BE2C (cell line): Measurements from ENCODE around the gene YKT6.
A peak's percentile ranks its signal among the peaks of the same experiment; 100 is the strongest.

ENCODE experiments used
- DNase-seq: peaks from one replicate; pipeline ENCODE4 v3.0.0-alpha.2; 2020
- H3K27me3 ChIP-seq: fragments of 250-450 bp; sonication (Bioruptor Pico); 2 replicates; pipeline ENCODE4 v1.5.1; 2020; ENCODE audit warnings: mild to moderate bottlenecking
- H3K36me3 ChIP-seq: fragments of 250-450 bp; sonication (Bioruptor Pico); 2 replicates; pipeline ENCODE4 v1.5.1; 2020; ENCODE audit warnings: mild to moderate bottlenecking
- H3K4me1 ChIP-seq: fragments of 250-450 bp; sonication (Bioruptor Pico); 2 replicates; pipeline ENCODE4 v1.5.1; 2020
- H3K4me3 ChIP-seq: 2 replicates; pipeline ENCODE4 v1.5.1; 2011; ENCODE audit warnings: low read depth, low read length
- H3K9me3 ChIP-seq: fragments of 250-450 bp; sonication (Bioruptor Pico); 2 replicates; pipeline ENCODE4 v1.5.1; 2020
- TF ChIP-seq, protein P1 (sequence below): IDR thresholded peaks from 2 replicates; pipeline ENCODE4 v1.5.1; 2012; ENCODE audit warnings: mild to moderate bottlenecking, low read depth, low read length

Gene YKT6

DNA sequence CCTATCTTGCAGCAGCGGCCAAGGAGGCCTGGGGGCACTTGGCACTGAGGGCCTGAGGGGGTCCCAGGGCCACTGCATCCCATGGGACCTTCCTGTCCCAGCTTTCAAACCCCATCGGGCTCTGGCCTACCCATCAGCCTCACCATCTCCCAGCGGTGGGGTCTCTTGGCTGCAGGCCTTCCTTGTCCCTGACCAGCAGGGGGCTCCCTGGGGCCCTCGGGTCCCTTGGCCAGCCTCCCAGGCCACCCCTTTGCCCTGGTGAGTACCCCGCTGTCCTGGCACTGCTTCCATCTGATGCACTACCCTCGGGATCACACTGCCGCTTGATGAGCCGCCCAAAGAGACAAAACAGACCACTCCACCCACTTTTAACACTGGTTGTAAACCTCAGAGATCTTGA lies 43.5 kb downstream of the YKT6 start:
- Histone ChIP-seq H3K27me3 (no peaks in the 10 kb centered on the region), H3K36me3 (no peaks in the 10 kb centered on the region), H3K9me3 (no peaks in the 10 kb centered on the region), H3K4me1 (no peaks in the 10 kb centered on the region), H3K4me3 (no peak overlapping the region)
- DNase-seq, result peak; percentile 66
- TF ChIP-seq, protein P1, sequence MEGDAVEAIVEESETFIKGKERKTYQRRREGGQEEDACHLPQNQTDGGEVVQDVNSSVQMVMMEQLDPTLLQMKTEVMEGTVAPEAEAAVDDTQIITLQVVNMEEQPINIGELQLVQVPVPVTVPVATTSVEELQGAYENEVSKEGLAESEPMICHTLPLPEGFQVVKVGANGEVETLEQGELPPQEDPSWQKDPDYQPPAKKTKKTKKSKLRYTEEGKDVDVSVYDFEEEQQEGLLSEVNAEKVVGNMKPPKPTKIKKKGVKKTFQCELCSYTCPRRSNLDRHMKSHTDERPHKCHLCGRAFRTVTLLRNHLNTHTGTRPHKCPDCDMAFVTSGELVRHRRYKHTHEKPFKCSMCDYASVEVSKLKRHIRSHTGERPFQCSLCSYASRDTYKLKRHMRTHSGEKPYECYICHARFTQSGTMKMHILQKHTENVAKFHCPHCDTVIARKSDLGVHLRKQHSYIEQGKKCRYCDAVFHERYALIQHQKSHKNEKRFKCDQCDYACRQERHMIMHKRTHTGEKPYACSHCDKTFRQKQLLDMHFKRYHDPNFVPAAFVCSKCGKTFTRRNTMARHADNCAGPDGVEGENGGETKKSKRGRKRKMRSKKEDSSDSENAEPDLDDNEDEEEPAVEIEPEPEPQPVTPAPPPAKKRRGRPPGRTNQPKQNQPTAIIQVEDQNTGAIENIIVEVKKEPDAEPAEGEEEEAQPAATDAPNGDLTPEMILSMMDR, result peak; percentile 68

DNA sequence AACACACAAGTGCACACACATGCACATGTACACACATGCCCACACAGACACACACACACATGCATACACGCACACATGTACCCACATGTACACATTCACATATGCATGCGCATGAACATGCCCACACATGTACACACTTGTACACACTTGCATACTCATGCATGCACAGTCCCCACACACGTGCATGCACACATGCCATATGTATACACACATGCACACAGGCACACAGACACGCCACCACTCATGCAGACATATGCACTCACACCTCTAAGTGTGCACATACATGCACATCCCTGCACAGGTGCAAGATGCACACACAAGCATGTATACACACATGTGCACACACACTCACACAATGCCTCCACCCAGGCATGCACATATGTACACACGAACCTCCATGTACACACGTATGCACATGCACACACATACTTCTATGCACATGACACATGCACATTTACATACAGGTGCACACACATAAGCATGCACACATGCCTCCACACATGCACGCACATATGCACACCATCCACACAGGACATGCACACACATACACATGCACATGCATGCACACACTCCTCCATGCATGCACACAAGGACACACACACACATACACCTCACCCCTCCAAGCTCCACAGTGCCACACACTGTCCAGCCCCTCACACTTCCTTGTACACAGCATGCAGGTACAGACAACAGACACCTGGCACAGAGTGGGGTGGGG lies 45.8 kb downstream of the YKT6 start:
- Histone ChIP-seq H3K4me1 (no peaks in the 10 kb centered on the region), H3K36me3 (no peaks in the 10 kb centered on the region), H3K27me3 (no peaks in the 10 kb centered on the region), H3K4me3 (no peak overlapping the region), H3K9me3 (no peaks in the 10 kb centered on the region)
- TF ChIP-seq, protein P1, result no peak
- DNase-seq, result no peak

DNA sequence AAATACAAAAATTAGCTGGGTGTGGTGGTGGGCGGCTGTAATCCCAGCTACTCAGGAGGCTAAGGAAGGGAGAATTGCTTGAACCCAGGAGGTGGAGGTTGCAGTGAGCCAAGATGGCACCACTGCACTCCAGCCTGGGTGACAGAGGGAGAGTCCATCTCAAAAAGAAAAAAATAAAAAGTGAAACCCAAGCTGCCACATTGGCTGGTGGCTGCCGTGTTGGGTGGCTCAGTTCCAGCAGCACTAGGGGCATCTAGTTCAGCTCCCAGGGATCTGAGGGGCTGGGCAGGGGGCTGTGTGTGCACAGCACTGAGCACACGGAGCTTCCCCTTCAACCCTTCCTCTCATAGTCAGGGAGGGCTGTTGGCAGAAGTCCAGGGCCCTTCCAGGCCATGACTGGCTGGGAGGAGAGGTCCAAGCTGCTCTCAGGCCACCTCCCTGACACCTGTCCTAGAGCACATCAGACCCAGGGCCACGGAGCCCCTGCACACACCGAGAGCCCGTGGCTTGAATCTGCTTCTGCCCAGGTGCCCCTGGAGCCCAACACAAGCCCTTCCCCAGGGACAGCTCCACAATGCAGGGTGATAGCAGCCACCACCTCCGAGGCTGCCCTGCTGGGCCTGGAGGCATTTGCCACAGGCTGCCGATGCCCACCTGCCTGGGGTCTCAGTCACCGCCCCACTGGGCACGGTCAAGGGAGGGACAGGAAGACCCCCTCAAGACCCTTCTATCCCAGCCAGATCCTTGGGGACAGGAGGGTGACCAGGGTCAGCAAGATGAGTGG lies 47.3 kb downstream of the YKT6 start:
- TF ChIP-seq, protein P1, result no peak
- H3K27me3 ChIP-seq, result no peaks in the 10 kb centered on the region
- no peak overlapping the region for H3K4me3 ChIP-seq
- no peaks in the 10 kb centered on the region for H3K9me3 ChIP-seq
- no peaks in the 10 kb centered on the region for H3K4me1 ChIP-seq
- no peak for DNase-seq
- H3K36me3 ChIP-seq, result no peaks in the 10 kb centered on the region

DNA sequence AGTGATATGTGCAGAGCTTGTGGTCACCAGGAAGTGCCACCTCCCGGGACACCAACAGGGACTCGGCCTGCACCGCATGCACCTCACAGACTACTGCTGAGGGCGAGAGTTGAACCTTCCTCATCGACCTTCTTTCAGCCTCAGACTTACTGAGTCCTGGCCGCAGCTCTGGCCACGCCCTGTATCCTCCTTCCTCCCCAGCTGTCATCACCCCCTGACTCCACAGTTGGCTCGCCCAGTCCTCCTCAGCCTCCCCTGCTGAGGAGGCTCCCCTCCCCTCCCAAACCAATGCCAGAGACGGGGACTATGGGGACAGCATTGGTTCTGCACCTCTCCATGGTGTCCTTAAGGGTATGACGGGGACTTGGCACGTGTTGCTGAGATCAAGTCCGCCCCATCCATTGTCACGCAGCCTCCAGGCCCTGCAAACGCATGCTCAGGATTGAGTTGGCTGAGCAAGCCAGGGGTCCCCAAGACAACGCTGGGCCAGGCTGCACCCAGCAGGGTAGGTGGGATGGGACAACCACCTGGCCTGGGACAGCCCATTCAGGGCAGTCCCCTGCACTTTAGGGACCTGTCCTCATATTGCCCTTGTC lies 49.0 kb downstream of the YKT6 start:
- Histone ChIP-seq H3K36me3 (no peaks in the 10 kb centered on the region), H3K9me3 (no peaks in the 10 kb centered on the region), H3K4me1 (no peaks in the 10 kb centered on the region), H3K27me3 (no peaks in the 10 kb centered on the region), H3K4me3 (no peak overlapping the region)
- TF ChIP-seq, protein P1, result no peak
- DNase-seq, result no peak

DNA sequence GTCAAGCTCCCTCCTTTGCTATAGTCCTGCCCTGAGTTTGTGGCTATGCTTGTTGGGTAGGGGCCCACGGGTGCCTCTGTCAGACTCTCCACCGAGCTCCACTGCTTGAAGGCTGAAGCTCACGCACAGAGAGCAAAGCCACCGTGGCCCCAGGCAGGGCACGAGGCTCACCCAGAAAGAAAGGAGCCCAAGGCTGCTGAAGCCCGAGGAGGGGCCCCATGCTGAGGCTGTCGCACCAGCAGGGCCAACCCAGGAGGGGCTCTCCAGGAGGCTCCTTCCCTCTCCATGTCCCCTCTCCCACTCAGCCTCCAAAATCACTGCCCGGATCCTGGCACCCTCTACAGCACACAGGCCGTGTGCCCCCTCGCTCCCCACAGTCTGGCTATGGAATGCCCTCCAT lies 50.5 kb downstream of the YKT6 start:
- TF ChIP-seq, protein P1, result no peak
- no peaks in the 10 kb centered on the region for H3K9me3 ChIP-seq
- H3K4me1 ChIP-seq, result no peaks in the 10 kb centered on the region

More for the DNA sequence above, 50.5 kb downstream of the YKT6 start:
- Histone ChIP-seq H3K36me3 (no peaks in the 10 kb centered on the region), H3K4me3 (no peak overlapping the region), H3K27me3 (no peaks in the 10 kb centered on the region)
- no peak for DNase-seq
